OCI-LY7 (cell line): ENCODE measurements around the gene SLC2A6. TPM values are rescaled to one million over a fixed set of nuclear protein-coding genes. Genes with fewer than 3 reads are reported as not detected.

Experiments used
- BruUV-seq: library from RNA; stranded (reverse); fragments of 400-500 nt; replicated peaks from 2 replicates; lab custom pipeline; 2021; lab: Mats Ljungman, UMichigan
- CTCF ChIA-PET: fragments of 300-600 bp; sonication (Branson Sonifier 250); formaldehyde crosslinking; loops from one replicate; lab custom pipeline; 2022; ENCODE audit warnings: antibody characterized with exemption; ENCODE audit not compliant: unreplicated experiment; lab: Charles Lee
- POLR2A ChIA-PET: fragments of 300-600 bp; sonication (Branson Sonifier 250); formaldehyde crosslinking; loops from one replicate; lab custom pipeline; 2022; ENCODE audit warnings: antibody characterized with exemption; lab: Charles Lee
- DNase-seq: peaks from one replicate; pipeline ENCODE4 v3.0.0-alpha.2; 2015; ENCODE audit warnings: low spot score
- H2AFZ ChIP-seq: fragments of 200-600 bp; sonication (generic), shearing (Covaris generic); 2 replicates; pipeline ENCODE4 v1.6.1; 2014; ENCODE audit warnings: mild to moderate bottlenecking, antibody characterized with exemption, low read length, moderate library complexity
- H3K27ac ChIP-seq: fragments of 200-600 bp; sonication (generic); 2 replicates; pipeline ENCODE4 v1.5.1; 2014; ENCODE audit warnings: mixed run types, low read depth, mild to moderate bottlenecking, moderate library complexity, low read length, inconsistent platforms; ENCODE audit not compliant: poor library complexity, severe bottlenecking
- H3K36me3 ChIP-seq: fragments of 200-600 bp; sonication (generic); 2 replicates; pipeline ENCODE4 v1.6.1; 2014; ENCODE audit warnings: mild to moderate bottlenecking, antibody characterized with exemption, low read length, moderate library complexity, mixed read lengths; ENCODE audit not compliant: insufficient read depth
- H3K4me1 ChIP-seq: fragments of 200-600 bp; sonication (generic); 2 replicates; pipeline ENCODE4 v1.5.1; 2014; ENCODE audit warnings: mild to moderate bottlenecking, low read length; ENCODE audit not compliant: insufficient read depth, poor library complexity, severe bottlenecking
- H3K4me2 ChIP-seq: fragments of 200-600 bp; sonication (generic); 2 replicates; pipeline ENCODE4 v1.6.1; 2014; ENCODE audit warnings: mild to moderate bottlenecking, low read length
- H3K4me3 ChIP-seq: fragments of 200-600 bp; sonication (generic); 2 replicates; pipeline ENCODE4 v1.5.1; 2014; ENCODE audit warnings: mild to moderate bottlenecking, low read depth, low read length; ENCODE audit not compliant: poor library complexity, severe bottlenecking
- H3K79me2 ChIP-seq: fragments of 200-600 bp; sonication (generic); 2 replicates; pipeline ENCODE4 v1.6.1; 2016; ENCODE audit warnings: low read depth, mild to moderate bottlenecking, low read length, moderate library complexity, mixed read lengths; ENCODE audit not compliant: insufficient read depth
- H3K9me2 ChIP-seq: fragments of 200-600 bp; sonication (generic); 2 replicates; pipeline ENCODE4 v1.6.1; 2016; ENCODE audit warnings: mild to moderate bottlenecking, low read length, mixed read lengths; ENCODE audit not compliant: insufficient read depth
- H3K9me3 ChIP-seq: fragments of 200-600 bp; sonication (generic); 2 replicates; pipeline ENCODE4 v1.6.1; 2014; ENCODE audit warnings: mild to moderate bottlenecking, mixed run types, low read length, mixed read lengths
- H4K20me1 ChIP-seq: fragments of 200-600 bp; sonication (generic); 2 replicates; pipeline ENCODE4 v1.6.1; 2014; ENCODE audit warnings: mild to moderate bottlenecking, antibody characterized with exemption, low read length, moderate library complexity, mixed read lengths; ENCODE audit not compliant: insufficient read depth
- CTCF ChIP-seq: fragments of 200-600 bp; sonication (generic); conservative IDR thresholded peaks from 2 replicates; pipeline ENCODE4 v1.5.1; 2014; ENCODE audit warnings: mild to moderate bottlenecking, antibody characterized with exemption, low read length, moderate library complexity, mixed read lengths
- EZH2phosphoT487 ChIP-seq: fragments of 200-600 bp; sonication (generic); IDR thresholded peaks from 2 replicates; pipeline ENCODE4 v1.6.1; 2018; ENCODE audit warnings: low read depth, borderline replicate concordance, mild to moderate bottlenecking, mixed run types, antibody characterized with exemption, low read length, moderate library complexity, mixed read lengths
- intact Hi-C: fragments of 100-400 bp; cut with micrococcal nuclease; formaldehyde crosslinking; loops from one replicate; pipeline ENCODE4 v1.10.0; 2022; ENCODE audit not compliant: unreplicated experiment
- total RNA-seq, 2 experiments: library from RNA; depleted of rRNA in 1 of 2; stranded (reverse); fragments of >200 nt in 1 of 2; shearing (Covaris generic) in 1 of 2; gene quantifications; 2 replicates each; pipeline ENCODE4 v1.2.3, GENCODE V29; 2014 to 2022

SLC2A6 gene
- total RNA-seq, 2 experiments from 2014 or later = 51.0 to 52.9 TPM

GRCh38 chr9:133427658-133428348, 51.1 kb downstream of the SLC2A6 start:
- CTCF ChIA-PET = no interaction called here
- no peak for DNase-seq
- no peak overlapping the region for H3K4me3 ChIP-seq
- H3K9me2 ChIP-seq = no peaks in the 10 kb centered on the region
- intact Hi-C loops = no loop called here
- no peak overlapping the region for H3K4me2 ChIP-seq
- POLR2A ChIA-PET = no interaction called here
- H3K36me3 ChIP-seq = no peaks in the 10 kb centered on the region
- H4K20me1 ChIP-seq = no peaks in the 10 kb centered on the region
- no peaks in the 10 kb centered on the region for H3K79me2 ChIP-seq
- BruUV-seq = no TSS peak
- H3K9me3 ChIP-seq = no peaks in the 10 kb centered on the region
- no peak for TF ChIP-seq CTCF
- no peak for TF ChIP-seq EZH2phosphoT487
- no peak overlapping the region for H3K27ac ChIP-seq
- no peak overlapping the region for H2AFZ ChIP-seq
- H3K4me1 ChIP-seq = no peaks in the 10 kb centered on the region

GRCh38 chr9:133426011-133426410, 52.9 kb downstream of the SLC2A6 start:
- CTCF ChIA-PET = no interaction called here
- no peaks in the 10 kb centered on the region for H3K36me3 ChIP-seq
- POLR2A ChIA-PET = no interaction called here
- H3K79me2 ChIP-seq = no peaks in the 10 kb centered on the region
- H3K9me3 ChIP-seq = no peaks in the 10 kb centered on the region
- no peak overlapping the region for H3K4me3 ChIP-seq
- no peak for TF ChIP-seq CTCF
- no peak for TF ChIP-seq EZH2phosphoT487
- H3K27ac ChIP-seq = no peak overlapping the region
- intact Hi-C loops = no loop called here
- H2AFZ ChIP-seq = no peak overlapping the region
- H3K9me2 ChIP-seq = no peaks in the 10 kb centered on the region
- H3K4me2 ChIP-seq = no peak overlapping the region
- no peak for DNase-seq
- no TSS peak for BruUV-seq
- no peaks in the 10 kb centered on the region for H4K20me1 ChIP-seq
- peaks cover 9% of the 10 kb centered on the region for H3K4me1 ChIP-seq

GRCh38 chr9:133425049-133425632, 53.8 kb downstream of the SLC2A6 start:
- Histone ChIP-seq H3K27ac (no peak overlapping the region), H3K4me1 (peaks cover 17% of the 10 kb centered on the region), H3K4me3 (no peak overlapping the region), H3K9me2 (no peaks in the 10 kb centered on the region), H3K4me2 (no peak overlapping the region), H2AFZ (no peak overlapping the region), H3K79me2 (no peaks in the 10 kb centered on the region), H3K36me3 (no peaks in the 10 kb centered on the region), H4K20me1 (no peaks in the 10 kb centered on the region), H3K9me3 (no peaks in the 10 kb centered on the region)
- POLR2A ChIA-PET = no interaction called here
- no peak for DNase-seq
- CTCF ChIA-PET = no interaction called here
- TF ChIP-seq CTCF = no peak
- no peak for TF ChIP-seq EZH2phosphoT487
- no TSS peak for BruUV-seq
- intact Hi-C loops = no loop called here
